ENCODE measurements around the gene PRR16.

The PRR16 gene

GRCh38 chr5:120621339-120621738 lies 157.2 kb downstream of the PRR16 start:
- TF ChIP-seq POU6F1 (CRISPR knock-in tag; IDR thresholded peaks at IDR 0.05; ENCODE audit: borderline replicate concordance, low read depth): no peak
- TF ChIP-seq RARB (CRISPR knock-in tag; IDR thresholded peaks at IDR 0.05): no peak
- no peak for TF ChIP-seq ZNF70 (CRISPR knock-in tag; IDR thresholded peaks at IDR 0.05)
- TF ChIP-seq PATZ1 (CRISPR knock-in tag; IDR thresholded peaks at IDR 0.05; ENCODE audit: borderline replicate concordance): no peak
- TF ChIP-seq TSHZ2 (CRISPR knock-in tag; IDR thresholded peaks at IDR 0.05): no peak
- TF ChIP-seq CSDC2 (CRISPR knock-in tag; IDR thresholded peaks at IDR 0.05): no peak
- TF ChIP-seq ZFP3 (CRISPR knock-in tag; IDR thresholded peaks at IDR 0.05): no peak
- TF ChIP-seq TOX (CRISPR knock-in tag; IDR thresholded peaks at IDR 0.05; ENCODE audit: borderline replicate concordance): no peak
- no peak for TF ChIP-seq SNAI2 (CRISPR knock-in tag; IDR thresholded peaks at IDR 0.05)
- no peak for TF ChIP-seq ZFP30 (CRISPR knock-in tag; IDR thresholded peaks at IDR 0.05)
- TF ChIP-seq OSR1 (CRISPR knock-in tag; IDR thresholded peaks at IDR 0.05): no peak
- TF ChIP-seq ZC3H10 (CRISPR knock-in tag; IDR thresholded peaks at IDR 0.05): no peak
- TF ChIP-seq BACH2 (CRISPR knock-in tag; IDR thresholded peaks at IDR 0.05; ENCODE audit: borderline replicate concordance): no peak
- TF ChIP-seq ZNF565 (CRISPR knock-in tag; conservative IDR thresholded peaks at IDR 0.05; ENCODE audit: low read depth): no peak
- TF ChIP-seq ISL1 (CRISPR knock-in tag; IDR thresholded peaks at IDR 0.05): no peak
- no peak for TF ChIP-seq PPARA (CRISPR knock-in tag; IDR thresholded peaks at IDR 0.05; ENCODE audit: borderline replicate concordance)
- no peak for TF ChIP-seq TCF4 (CRISPR knock-in tag; IDR thresholded peaks at IDR 0.05; ENCODE audit: borderline replicate concordance)
- no peak for ATAC-seq

GRCh38 chr5:120624021-120624563 lies 160.0 kb downstream of the PRR16 start:
- ATAC-seq: peak; percentile 36; the same call in 1 of the 3 replicates
- TF ChIP-seq ISL1 (CRISPR knock-in tag; IDR thresholded peaks at IDR 0.05): 0 out of 2 replicates have a peak, but pooled peaks have one; percentile 18
- no peak for TF ChIP-seq ZNF70 (CRISPR knock-in tag; IDR thresholded peaks at IDR 0.05)
- no peak for TF ChIP-seq CREB5 (CRISPR knock-in tag; IDR thresholded peaks at IDR 0.05; ENCODE audit: low read depth)

GRCh38 chr5:120628156-120628555 lies 164.1 kb downstream of the PRR16 start:
- TF ChIP-seq ZFP30 (CRISPR knock-in tag; IDR thresholded peaks at IDR 0.05) (no peak), PPARA (CRISPR knock-in tag; IDR thresholded peaks at IDR 0.05; ENCODE audit: borderline replicate concordance) (no peak), RARB (CRISPR knock-in tag; IDR thresholded peaks at IDR 0.05) (no peak), ESRRG (CRISPR knock-in tag; IDR thresholded peaks at IDR 0.05) (no peak)
- ATAC-seq: peak; percentile 50; the same call in 2 of the 3 replicates

- no peak for ATAC-seq
- TF ChIP-seq TOX (CRISPR knock-in tag; IDR thresholded peaks at IDR 0.05; ENCODE audit: borderline replicate concordance) (no peak), ZFP3 (CRISPR knock-in tag; IDR thresholded peaks at IDR 0.05) (no peak), PPARA (CRISPR knock-in tag; IDR thresholded peaks at IDR 0.05; ENCODE audit: borderline replicate concordance) (no peak), OSR1 (CRISPR knock-in tag; IDR thresholded peaks at IDR 0.05) (no peak), ZFP30 (CRISPR knock-in tag; IDR thresholded peaks at IDR 0.05) (no peak), SNAI2 (CRISPR knock-in tag; IDR thresholded peaks at IDR 0.05) (no peak), TCF4 (CRISPR knock-in tag; IDR thresholded peaks at IDR 0.05; ENCODE audit: borderline replicate concordance) (no peak), CSDC2 (CRISPR knock-in tag; IDR thresholded peaks at IDR 0.05) (no peak), RARB (CRISPR knock-in tag; IDR thresholded peaks at IDR 0.05) (no peak), ZNF8 (CRISPR knock-in tag; IDR thresholded peaks at IDR 0.05) (no peak), ARNTL (CRISPR knock-in tag; IDR thresholded peaks at IDR 0.05; ENCODE audit: borderline replicate concordance, low read depth) (no peak), CSRNP3 (CRISPR knock-in tag; IDR thresholded peaks at IDR 0.05) (no peak), PATZ1 (CRISPR knock-in tag; IDR thresholded peaks at IDR 0.05; ENCODE audit: borderline replicate concordance) (no peak), ISL1 (CRISPR knock-in tag; IDR thresholded peaks at IDR 0.05) (no peak), GLIS3 (CRISPR knock-in tag; IDR thresholded peaks at IDR 0.05) (no peak), CREB5 (CRISPR knock-in tag; IDR thresholded peaks at IDR 0.05; ENCODE audit: low read depth) (no peak)
These were observed 166.4 kb downstream of the PRR16 start for GRCh38 chr5:120630550-120630949.
